HS-27A (cell line): Measurements from ENCODE around the gene P2RX6.
"Not testable (repeated sequence)": the region's sequence is repeated elsewhere in the genome, so short reads cannot be mapped to it uniquely, and the experiment has no call there.

Experiments
- DNase-seq: peaks from one replicate; pipeline ENCODE4 v3.0.0-alpha.2; 2012; ENCODE audit warnings: low read depth, missing footprints

P2RX6 gene

GRCh38 chr22:21014726-21015465 lies at the start of gene P2RX6:
TSS of gene P2RX6 (plus strand) at chr22:21015165. CDS start at chr22:21015175, 10 bp downstream.
- DNase-seq, result no peak

DNA sequence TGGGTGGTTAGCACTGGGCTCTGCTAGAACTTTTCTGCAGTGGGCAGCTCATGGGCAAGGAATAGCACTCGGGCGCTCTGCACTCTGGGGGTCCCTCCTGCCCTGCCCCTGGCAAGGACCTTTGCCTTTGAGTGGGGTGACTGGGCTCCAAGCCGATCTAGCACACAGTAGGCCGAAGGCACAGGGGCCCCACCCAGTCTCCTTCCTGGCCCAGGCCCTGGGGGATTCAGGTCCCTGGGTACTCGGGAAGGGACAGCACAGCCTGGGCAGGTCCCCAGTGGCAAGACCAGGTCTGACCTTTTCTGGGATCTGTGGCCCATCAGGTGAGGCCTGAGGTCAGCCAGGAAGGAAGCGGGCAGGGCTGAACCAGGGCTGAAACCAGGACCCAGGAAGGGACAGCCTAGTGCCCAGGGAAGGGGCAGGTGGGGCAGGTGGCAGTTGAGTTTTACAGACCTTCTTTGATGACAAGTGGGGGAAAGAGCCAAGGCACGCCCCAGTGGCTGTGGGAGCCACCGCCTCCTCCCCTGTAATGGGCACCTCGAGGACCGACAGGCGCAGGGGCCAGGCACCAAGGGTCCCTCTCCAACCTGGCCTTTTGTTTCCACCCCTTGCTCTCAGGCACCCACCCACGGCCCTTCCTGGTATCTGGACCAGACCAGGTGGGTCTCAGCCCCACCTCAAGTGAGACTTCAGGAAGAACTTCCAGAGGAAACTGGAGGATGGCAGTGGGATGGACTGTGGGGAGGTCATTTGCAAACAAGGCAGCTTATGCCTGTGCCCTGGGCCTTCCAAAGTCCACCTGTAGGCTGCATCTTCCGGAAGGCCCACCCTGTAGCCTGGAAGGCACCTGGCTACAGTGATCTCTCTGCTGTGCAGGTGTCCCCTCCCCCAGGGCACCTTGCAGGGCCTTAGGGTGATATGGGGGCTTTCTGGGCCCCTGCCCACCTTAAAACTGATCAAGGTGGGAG lies 48.8 kb upstream of the P2RX6 start:
- no peak for DNase-seq

GRCh38 chr22:20966883-20967696 lies 47.9 kb upstream of the P2RX6 start, which contains the start of gene AIFM3:
TSS of gene AIFM3 (plus strand) at chr22:20967255. CDS start at chr22:20967945, 690 bp downstream.
- no peak for DNase-seq

DNA sequence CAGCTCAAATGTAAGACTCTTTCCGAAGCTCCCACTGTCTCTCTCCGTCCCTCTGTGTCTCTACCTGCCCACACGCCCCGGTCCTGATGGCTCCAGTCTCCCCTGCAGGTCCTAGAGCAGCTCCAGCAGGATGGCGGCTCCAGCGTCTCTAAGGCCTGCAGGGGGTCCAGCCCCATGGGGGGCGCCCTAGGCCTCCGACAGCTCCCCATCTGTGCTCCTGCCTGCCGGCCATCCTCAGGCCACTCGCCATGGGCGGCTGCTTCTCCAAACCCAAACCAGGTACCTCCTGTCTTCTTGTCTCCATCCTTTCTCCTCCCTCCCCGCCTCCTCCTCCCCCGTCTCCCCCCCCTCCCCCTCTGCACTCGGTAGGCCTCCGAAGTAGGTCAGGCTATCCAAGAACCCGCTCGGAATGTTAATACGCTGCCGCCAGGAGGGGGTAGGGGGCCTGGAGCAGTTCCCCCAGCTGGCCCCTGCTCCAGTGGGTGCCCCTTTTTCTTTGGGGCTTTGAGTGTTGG lies 47.2 kb upstream of the P2RX6 start:
- DNase-seq, result no peak

- no peak for DNase-seq
These were observed 46.5 kb upstream of the P2RX6 start for GRCh38 chr22:20968281-20968977.

DNA sequence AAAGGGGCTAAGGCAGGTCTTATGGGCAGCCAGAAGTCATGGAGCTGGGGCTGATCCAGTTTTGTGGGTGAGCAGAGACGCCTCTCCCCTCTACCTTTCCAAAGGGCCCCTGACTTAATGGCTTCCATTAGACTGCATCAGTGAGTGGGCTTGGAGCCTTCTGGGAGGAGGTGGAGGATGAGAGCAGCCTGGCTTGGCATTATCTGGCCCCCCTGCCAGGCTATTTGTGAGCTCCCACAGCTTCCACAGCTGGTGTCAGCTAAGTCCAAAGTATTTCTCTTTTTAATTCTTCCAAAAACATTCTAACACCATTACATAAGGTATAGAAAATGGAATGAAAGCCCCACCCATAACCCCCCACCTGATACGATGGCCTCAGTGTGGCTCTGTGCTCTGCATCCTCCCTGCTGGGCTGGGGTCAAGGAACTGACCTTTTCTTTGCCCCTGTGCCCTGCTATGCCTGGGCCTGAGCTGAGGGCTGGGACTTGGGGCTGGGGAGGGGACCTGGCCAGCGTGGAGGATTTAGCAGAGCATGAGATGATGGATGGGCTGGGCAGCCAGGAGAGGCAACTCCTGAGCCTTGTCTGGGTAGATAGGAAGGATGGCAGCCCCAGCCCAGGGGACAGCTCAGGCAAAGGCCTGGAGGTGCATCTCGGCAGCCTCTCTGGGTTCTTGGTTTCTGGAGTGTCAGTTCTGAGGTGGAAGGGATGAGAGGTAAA lies 43.9 kb upstream of the P2RX6 start:
- DNase-seq, result no peak

DNA sequence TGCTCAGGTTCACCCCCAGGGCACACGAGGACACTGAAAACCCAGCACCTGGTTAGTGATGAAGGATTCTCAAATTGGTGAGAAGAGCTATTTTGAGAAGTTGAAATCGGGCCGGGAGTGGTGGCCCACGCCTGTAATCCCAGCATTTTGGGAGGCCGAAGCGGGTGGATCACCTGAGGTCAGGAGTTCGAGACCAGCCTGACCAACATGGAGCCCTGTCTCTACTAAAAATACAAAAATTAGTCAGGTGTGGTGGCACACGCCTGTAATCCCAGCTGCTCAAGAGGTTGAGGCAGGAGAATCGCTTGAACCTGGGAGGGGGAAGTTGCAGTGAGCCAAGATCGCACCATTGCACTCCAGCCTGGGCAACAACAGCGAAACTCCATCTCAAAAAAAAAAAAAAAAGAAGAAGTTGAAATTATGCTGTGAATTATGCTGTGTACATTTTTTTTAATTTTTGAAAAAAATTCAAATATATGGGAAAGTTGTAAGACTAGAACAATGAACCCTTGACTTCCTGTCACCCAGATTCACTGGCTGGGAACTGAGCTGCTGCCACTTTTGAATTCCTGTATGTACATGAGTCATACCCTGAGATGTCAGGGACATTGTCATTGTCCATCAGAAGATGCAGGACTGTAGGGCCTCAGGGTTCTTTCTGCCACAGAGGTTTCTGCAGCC lies 42.8 kb upstream of the P2RX6 start:
- DNase-seq, result not testable (repeated sequence)

- DNase-seq, result no peak
These were observed 41.9 kb upstream of the P2RX6 start for GRCh38 chr22:20972933-20973577.

GRCh38 chr22:20973634-20974286 lies 41.2 kb upstream of the P2RX6 start:
- DNase-seq, result no peak

- DNase-seq, result no peak
These were observed 40.5 kb upstream of the P2RX6 start for GRCh38 chr22:20974336-20974955.

GRCh38 chr22:20975541-20976290 lies 39.2 kb upstream of the P2RX6 start:
- no peak for DNase-seq

GRCh38 chr22:20976291-20976877 lies 38.6 kb upstream of the P2RX6 start:
- DNase-seq, result no peak

- DNase-seq, result no peak
These were observed 37.9 kb upstream of the P2RX6 start for GRCh38 chr22:20977019-20977418.

- DNase-seq, result no peak
These were observed 37.3 kb upstream of the P2RX6 start for GRCh38 chr22:20977516-20978170.

GRCh38 chr22:20978419-20978818 lies 36.5 kb upstream of the P2RX6 start:
- DNase-seq, result no peak

DNA sequence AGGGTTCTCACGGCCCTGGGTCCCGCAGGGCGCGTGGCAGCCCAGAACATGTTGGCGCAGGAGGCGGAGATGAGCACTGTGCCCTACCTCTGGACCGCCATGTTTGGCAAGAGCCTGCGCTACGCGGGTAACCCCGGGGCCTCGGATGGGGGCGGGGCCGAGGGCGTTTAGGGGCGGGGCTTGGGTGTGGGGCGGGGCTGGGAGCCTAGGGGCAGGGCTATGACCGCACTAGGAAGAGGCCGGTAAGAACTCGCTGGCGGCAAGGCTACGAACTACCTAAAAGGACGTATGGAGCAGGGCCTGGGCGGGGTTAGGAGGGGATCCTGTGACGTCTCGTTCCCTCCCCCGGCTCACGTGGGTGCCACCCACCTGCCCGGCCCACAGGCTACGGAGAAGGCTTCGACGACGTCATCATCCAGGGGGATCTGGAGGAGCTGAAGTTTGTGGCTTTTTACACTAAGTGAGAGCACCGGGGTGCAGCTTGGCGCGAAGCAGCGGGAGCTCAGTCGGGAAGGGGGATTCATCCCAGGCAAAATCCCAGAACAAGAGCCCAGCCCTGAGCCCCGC lies 35.6 kb upstream of the P2RX6 start:
- no peak for DNase-seq
